Kidney (tissue), 14 donors: ENCODE results near the gene TXNDC9. TPM values are rescaled to one million over a fixed set of nuclear protein-coding genes. Genes with fewer than 3 reads are reported as not detected.
"Not testable (repeated sequence)": the region's sequence is repeated elsewhere in the genome, so short reads cannot be mapped to it uniquely, and the experiment has no call there.

Source experiments
- DNase-seq, 5 donors: peaks; one replicate each; pipeline ENCODE4 v3.0.0-alpha.2; 2013 to 2020
- FAIRE-seq: peaks from 2 replicates; lab custom pipeline; 2012; peaks lifted over from hg19 to GRCh38; lab: Jason Lieb, UNC
- H3K27ac ChIP-seq, 2 donors: one replicate each; pipeline ENCODE4 v1.7.0; 2013; ENCODE audit warnings: low read depth in 2 of 2, low read length in 2 of 2, inconsistent platforms in 1 of 2
- H3K27me3 ChIP-seq: one replicate; pipeline ENCODE4 v1.7.1; 2013; ENCODE audit warnings: low read length, inconsistent platforms; ENCODE audit not compliant: control insufficient read depth, insufficient read depth
- H3K36me3 ChIP-seq, 3 donors: one replicate each; pipeline versions ENCODE4 v1.7.0 to v1.7.1; 2013; ENCODE audit warnings: low read length in 3 of 3, control low read depth in 1 of 3, inconsistent platforms in 1 of 3; ENCODE audit not compliant: insufficient read depth in 3 of 3, control insufficient read depth in 2 of 3
- H3K4me1 ChIP-seq, 3 donors: one replicate each; pipeline versions ENCODE4 v1.7.0 to v1.7.1; 2013; ENCODE audit warnings: low read length in 3 of 3, inconsistent platforms in 1 of 3, low read depth in 1 of 3; ENCODE audit not compliant: control insufficient read depth in 2 of 3, insufficient read depth in 2 of 3
- H3K4me3 ChIP-seq, 3 donors: one replicate each; pipeline versions ENCODE4 v1.7.0 to v1.8.1; 2013; ENCODE audit warnings: low read length in 3 of 3, control low read depth in 1 of 3, inconsistent platforms in 1 of 3
- H3K9ac ChIP-seq, 3 donors: one replicate each; pipeline versions ENCODE4 v1.7.0 to v1.7.1; 2013; ENCODE audit warnings: low read length in 3 of 3, control low read depth in 1 of 3, inconsistent platforms in 1 of 3
- H3K9me3 ChIP-seq, 3 donors: one replicate each; pipeline versions ENCODE4 v1.7.0 to v1.7.1; 2013; ENCODE audit warnings: low read length in 3 of 3, control low read depth in 1 of 3, inconsistent platforms in 1 of 3; ENCODE audit not compliant: control insufficient read depth in 2 of 3, insufficient read depth in 1 of 3
- CTCF ChIP-seq: IDR thresholded peaks from 3 replicates; pipeline ENCODE4 v1.5.1; 2012; ENCODE audit warnings: mild to moderate bottlenecking, moderate library complexity, borderline replicate concordance; ENCODE audit not compliant: insufficient read depth; ENCODE audit errors: extremely low read depth
- intact Hi-C: fragments of 100-400 bp; cut with DNase I; formaldehyde crosslinking; loops from one replicate; pipeline ENCODE4 v1.11.1; 2022
- polyA plus RNA-seq: library from polyadenylated mRNA; stranded (reverse); fragments of 350-450 nt; fragmentation: Illumina TruSeq; extraction: RNeasy Lipid Tissue Mini Kit (QIAGEN cat#74804); gene quantifications from one replicate; pipeline ENCODE4 v1.2.3, GENCODE V29; 2014; ENCODE audit warnings: low read depth, low replicate concordance; ENCODE audit not compliant: insufficient read depth
- total RNA-seq: library from RNA; stranded (reverse); fragmentation: NEBNext Ultra II Directional; extraction: Animal tissue kit (Norgen Biotek cat#: 25700); gene quantifications from one replicate; pipeline ENCODE4 v1.2.1, GENCODE V29; 2021
- donor health status: control.
- donor health status: control.
- donor health status: control.
- donor health status: control.
- donor health status: control.
- donor health status: DM: yes; HTN: yes; CAD: no.
- donor health status: Normal renal cell carcinoma (clear cell type).

Gene TXNDC9
- total and polyA plus RNA-seq, 2 donors from 2014 or later = 31.7 to 38.7 TPM

GRCh38 chr2:99336804-99337112 lies 625 bp upstream of the TXNDC9 start:
- H3K9ac ChIP-seq = peak overlapping the region; percentile 48 to 90 (median 87)
- intact Hi-C loops = no loop called here
- TF ChIP-seq CTCF = no peak
- no peak for FAIRE-seq
- H3K9me3 ChIP-seq = no peaks in the 10 kb centered on the region
- no peak for DNase-seq
- H3K27me3 ChIP-seq = no peaks in the 10 kb centered on the region
- peaks cover 0 to 10% (median 3%) of the 10 kb centered on the region in 3 donors for H3K36me3 ChIP-seq
- peak overlapping the region; percentile 89 to 99 (median 96) for H3K4me3 ChIP-seq
- peak overlapping the region; percentile 75 to 98 for H3K27ac ChIP-seq
- peaks cover 0 to 19% (median 6%) of the 10 kb centered on the region in 3 donors for H3K4me1 ChIP-seq

- FAIRE-seq = no peak
- no peaks in the 10 kb centered on the region for H3K9me3 ChIP-seq
- DNase-seq = no peak
- H3K36me3 ChIP-seq = peaks cover 13 to 43% (median 18%) of the 10 kb centered on the region in 3 donors
- H3K9ac ChIP-seq = no peak overlapping the region
- intact Hi-C loops = no loop called here
- H3K4me1 ChIP-seq = no peaks in the 10 kb centered on the region
- no peaks in the 10 kb centered on the region for H3K27me3 ChIP-seq
- TF ChIP-seq CTCF = no peak
- H3K27ac ChIP-seq = no peak overlapping the region
- H3K4me3 ChIP-seq = no peak overlapping the region
Observed at GRCh38 chr2:99325384-99325783, 10.7 kb downstream of the TXNDC9 start.

GRCh38 chr2:99317873-99318200 lies 18.3 kb downstream of the TXNDC9 start:
- intact Hi-C loops, H3K9me3 ChIP-seq, H3K4me3 ChIP-seq, H3K9ac ChIP-seq, H3K27ac ChIP-seq, FAIRE-seq, H3K27me3 ChIP-seq, H3K4me1 ChIP-seq, DNase-seq: not testable (repeated sequence)
- peaks cover 0 to 13% (median 2%) of the 10 kb centered on the region in 3 donors for H3K36me3 ChIP-seq

GRCh38 chr2:99317161-99317872 lies 18.8 kb downstream of the TXNDC9 start:
- no peak for TF ChIP-seq CTCF
- H3K9ac ChIP-seq = no peak overlapping the region
- H3K36me3 ChIP-seq = peaks cover 0 to 13% (median 2%) of the 10 kb centered on the region in 3 donors
- no peaks in the 10 kb centered on the region for H3K4me1 ChIP-seq
- no peak overlapping the region for H3K4me3 ChIP-seq
- no peak for FAIRE-seq
- no peaks in the 10 kb centered on the region for H3K27me3 ChIP-seq
- no peak overlapping the region for H3K27ac ChIP-seq
- H3K9me3 ChIP-seq = no peaks in the 10 kb centered on the region
- intact Hi-C loops = no loop called here
- peak in 2 of 5 donors; percentile 1 to 10 for DNase-seq

- intact Hi-C loops = not testable (repeated sequence)
- FAIRE-seq = peak; percentile 94
Observed at GRCh38 chr2:99301097-99301496, 35.0 kb downstream of the TXNDC9 start, which contains the start of gene LYG1. Gene LYG1, minus strand, starts transcription at chr2:99301197. Its CDS starts 5,527 bp downstream, at chr2:99295670.

More at GRCh38 chr2:99301097-99301496, 35.0 kb downstream of the TXNDC9 start, which contains the start of gene LYG1:
- H3K27ac ChIP-seq, H3K9me3 ChIP-seq, H3K9ac ChIP-seq, H3K4me3 ChIP-seq, H3K36me3 ChIP-seq, H3K4me1 ChIP-seq, H3K27me3 ChIP-seq, DNase-seq: not testable (repeated sequence)
